ENCODE results near the gene SLC45A1. TPM values are rescaled to one million over a fixed set of nuclear protein-coding genes. Genes with fewer than 3 reads are reported as not detected.

SLC45A1 gene
- total and polyA plus RNA-seq, 2 donors, result 0.09 to 1.4 TPM

DNA sequence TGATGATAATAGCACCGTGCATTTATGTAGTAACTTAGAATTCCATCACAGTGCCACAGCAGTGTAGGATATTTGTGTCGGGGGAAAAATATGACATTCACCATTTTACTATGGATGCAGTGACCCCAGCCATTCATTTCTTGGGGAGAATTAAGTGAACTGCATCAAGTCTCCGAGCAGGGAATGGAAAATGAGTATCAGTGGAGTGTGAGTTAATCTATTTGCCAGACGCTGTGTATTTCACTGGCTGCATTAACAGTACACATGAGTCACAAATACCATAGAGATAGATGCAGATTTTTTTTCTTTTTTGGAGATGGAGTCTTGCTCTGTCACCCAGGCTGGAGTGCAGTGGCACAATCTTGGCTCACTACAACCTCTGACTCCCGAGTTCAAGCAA, 33.8 kb upstream of the SLC45A1 start:
- WGBS, result 92% methylated on average over 5 of the region's 5 CpGs
- Histone ChIP-seq H3K27ac (ENCODE audit: low read depth in 1 of 2, low read length in 1 of 2) (no peak overlapping the region), H3K4me3 (ENCODE audit: low read length in 2 of 2) (no peak overlapping the region), H3K27me3 (ENCODE audit: control insufficient read depth in 2 of 2, insufficient read depth in 1 of 2, low read length in 1 of 2) (peaks cover 2 to 7% of the 10 kb centered on the region in 2 donors), H3K9me3 (ENCODE audit: control insufficient read depth in 2 of 2, insufficient read depth in 1 of 2, low read length in 1 of 2) (no peaks in the 10 kb centered on the region), H3K4me1 (ENCODE audit: control insufficient read depth in 2 of 2, insufficient read depth in 2 of 2, low read length in 2 of 2) (no peaks in the 10 kb centered on the region), H3K36me3 (ENCODE audit: control insufficient read depth in 2 of 2, insufficient read depth in 2 of 2, low read length in 1 of 2) (no peaks in the 10 kb centered on the region)
- no peak for DNase-seq (ENCODE audit: low read depth in 6 of 9, low spot score in 9 of 9)

DNA sequence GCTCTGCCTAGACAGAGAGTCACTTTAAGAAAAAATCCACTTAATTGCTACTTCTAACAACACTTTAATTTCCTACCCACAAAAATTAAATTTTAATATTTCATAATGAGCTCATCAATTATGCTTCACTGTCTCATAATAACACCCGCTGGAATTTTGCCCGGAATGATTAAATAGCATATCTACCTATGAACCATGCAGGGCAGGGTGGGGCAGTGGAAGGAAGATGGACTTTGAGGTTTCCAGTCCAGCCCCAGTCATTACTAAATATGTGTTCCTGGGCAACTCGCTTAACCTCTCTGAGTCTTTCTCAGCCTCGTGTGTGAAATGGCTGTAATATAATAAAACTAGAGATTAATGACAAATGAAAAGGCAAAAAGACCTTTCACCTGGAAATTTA, 32.8 kb upstream of the SLC45A1 start:
- Histone ChIP-seq H3K4me1 (ENCODE audit: control insufficient read depth in 2 of 2, insufficient read depth in 2 of 2, low read length in 2 of 2) (no peaks in the 10 kb centered on the region), H3K36me3 (ENCODE audit: control insufficient read depth in 2 of 2, insufficient read depth in 2 of 2, low read length in 1 of 2) (no peaks in the 10 kb centered on the region), H3K9me3 (ENCODE audit: control insufficient read depth in 2 of 2, insufficient read depth in 1 of 2, low read length in 1 of 2) (no peaks in the 10 kb centered on the region), H3K27ac (ENCODE audit: low read depth in 1 of 2, low read length in 1 of 2) (no peak overlapping the region), H3K27me3 (ENCODE audit: control insufficient read depth in 2 of 2, insufficient read depth in 1 of 2, low read length in 1 of 2) (peaks cover 2 to 7% of the 10 kb centered on the region in 2 donors), H3K4me3 (ENCODE audit: low read length in 2 of 2) (no peak overlapping the region)
- DNase-seq (ENCODE audit: low read depth in 6 of 9, low spot score in 9 of 9), result no peak
- 92% methylated on average over 4 of the region's 4 CpGs for WGBS

DNA sequence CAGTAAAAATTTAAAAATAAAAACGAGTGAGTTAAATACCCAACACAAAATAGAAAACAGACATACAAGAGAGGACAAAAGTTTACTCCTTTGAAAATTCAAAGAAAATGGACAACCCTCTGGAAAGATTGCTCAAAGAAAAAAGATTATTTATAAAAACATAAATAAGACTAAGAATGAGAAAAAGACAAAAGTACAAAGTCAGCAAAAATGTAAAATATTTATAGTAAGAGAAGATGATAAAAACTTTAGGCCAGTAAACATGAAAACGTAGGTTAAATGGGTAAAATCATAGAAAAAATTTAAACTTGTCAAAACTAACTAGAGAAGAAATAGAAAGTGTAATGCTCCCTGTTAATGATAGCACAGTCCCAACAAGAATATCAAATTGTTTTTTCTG, 31.9 kb upstream of the SLC45A1 start:
- no peak overlapping the region for H3K4me3 ChIP-seq (ENCODE audit: low read length in 2 of 2)
- 91% methylated on average over 2 of the region's 2 CpGs for WGBS
- no peaks in the 10 kb centered on the region for H3K9me3 ChIP-seq (ENCODE audit: control insufficient read depth in 2 of 2, insufficient read depth in 1 of 2, low read length in 1 of 2)
- peaks cover 2 to 7% of the 10 kb centered on the region in 2 donors for H3K27me3 ChIP-seq (ENCODE audit: control insufficient read depth in 2 of 2, insufficient read depth in 1 of 2, low read length in 1 of 2)
- H3K36me3 ChIP-seq (ENCODE audit: control insufficient read depth in 2 of 2, insufficient read depth in 2 of 2, low read length in 1 of 2), result no peaks in the 10 kb centered on the region
- no peak for DNase-seq (ENCODE audit: low read depth in 6 of 9, low spot score in 9 of 9)
- H3K27ac ChIP-seq (ENCODE audit: low read depth in 1 of 2, low read length in 1 of 2), result no peak overlapping the region
- no peaks in the 10 kb centered on the region for H3K4me1 ChIP-seq (ENCODE audit: control insufficient read depth in 2 of 2, insufficient read depth in 2 of 2, low read length in 2 of 2)

DNA sequence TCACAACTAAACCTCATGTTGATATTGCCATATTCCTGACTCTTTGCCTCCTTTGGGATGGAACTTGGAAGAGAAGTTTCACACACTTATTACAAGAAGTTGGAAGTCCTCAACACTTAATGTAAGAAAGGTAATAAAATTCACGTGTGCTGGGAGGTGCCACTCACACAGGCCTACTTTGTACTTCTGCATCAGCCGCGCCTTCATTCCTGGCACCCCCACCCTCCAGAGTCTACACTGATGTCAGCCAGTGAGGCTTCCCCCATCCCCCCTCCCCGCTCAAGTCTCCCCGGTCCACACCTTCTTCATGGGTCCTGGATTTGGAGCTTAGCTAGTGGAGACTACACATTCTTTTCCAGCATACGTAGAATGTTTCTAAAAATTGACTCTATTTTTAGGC, 24.8 kb upstream of the SLC45A1 start:
- H3K27ac ChIP-seq (ENCODE audit: low read depth in 1 of 2, low read length in 1 of 2), result no peak overlapping the region
- WGBS, result 98% methylated on average over 6 of the region's 6 CpGs
- no peaks in the 10 kb centered on the region for H3K9me3 ChIP-seq (ENCODE audit: control insufficient read depth in 2 of 2, insufficient read depth in 1 of 2, low read length in 1 of 2)
- no peaks in the 10 kb centered on the region for H3K27me3 ChIP-seq (ENCODE audit: control insufficient read depth in 2 of 2, insufficient read depth in 1 of 2, low read length in 1 of 2)
- H3K36me3 ChIP-seq (ENCODE audit: control insufficient read depth in 2 of 2, insufficient read depth in 2 of 2, low read length in 1 of 2), result no peaks in the 10 kb centered on the region
- no peak overlapping the region for H3K4me3 ChIP-seq (ENCODE audit: low read length in 2 of 2)
- no peak for DNase-seq (ENCODE audit: low read depth in 6 of 9, low spot score in 9 of 9)
- no peaks in the 10 kb centered on the region for H3K4me1 ChIP-seq (ENCODE audit: control insufficient read depth in 2 of 2, insufficient read depth in 2 of 2, low read length in 2 of 2)

DNA sequence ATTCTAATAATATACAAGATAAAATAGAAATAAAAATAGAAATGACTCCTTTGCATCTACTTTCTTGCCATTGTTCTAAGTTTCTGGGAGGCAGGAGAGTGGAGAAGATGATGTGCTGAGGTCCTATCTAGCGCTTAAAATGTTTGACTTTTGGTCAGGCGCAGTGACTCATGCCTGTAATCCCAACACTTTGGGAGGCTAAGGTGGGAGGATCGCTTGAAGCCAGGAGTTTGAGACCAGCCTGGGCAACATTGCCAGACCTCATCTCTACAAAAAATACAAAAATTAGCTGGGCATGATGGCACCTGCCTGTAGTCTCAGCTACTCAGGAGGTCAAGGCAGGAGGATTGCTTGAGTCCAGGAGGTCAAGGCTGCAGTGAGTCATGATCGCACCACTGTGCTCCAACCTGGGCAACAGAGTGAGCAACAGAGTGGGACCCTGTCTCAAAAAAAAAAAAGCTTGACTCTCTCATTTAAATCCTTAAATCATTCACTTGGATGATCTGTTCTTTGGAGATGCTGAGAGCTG, 24.2 kb upstream of the SLC45A1 start:
- no peaks in the 10 kb centered on the region for H3K4me1 ChIP-seq (ENCODE audit: control insufficient read depth in 2 of 2, insufficient read depth in 2 of 2, low read length in 2 of 2)
- H3K9me3 ChIP-seq (ENCODE audit: control insufficient read depth in 2 of 2, insufficient read depth in 1 of 2, low read length in 1 of 2), result no peaks in the 10 kb centered on the region
- H3K36me3 ChIP-seq (ENCODE audit: control insufficient read depth in 2 of 2, insufficient read depth in 2 of 2, low read length in 1 of 2), result no peaks in the 10 kb centered on the region
- no peaks in the 10 kb centered on the region for H3K27me3 ChIP-seq (ENCODE audit: control insufficient read depth in 2 of 2, insufficient read depth in 1 of 2, low read length in 1 of 2)
- DNase-seq (ENCODE audit: low read depth in 6 of 9, low spot score in 9 of 9), result no peak
- no peak overlapping the region for H3K4me3 ChIP-seq (ENCODE audit: low read length in 2 of 2)
- WGBS, result 98% methylated on average over 4 of the region's 4 CpGs
- no peak overlapping the region for H3K27ac ChIP-seq (ENCODE audit: low read depth in 1 of 2, low read length in 1 of 2)

DNA sequence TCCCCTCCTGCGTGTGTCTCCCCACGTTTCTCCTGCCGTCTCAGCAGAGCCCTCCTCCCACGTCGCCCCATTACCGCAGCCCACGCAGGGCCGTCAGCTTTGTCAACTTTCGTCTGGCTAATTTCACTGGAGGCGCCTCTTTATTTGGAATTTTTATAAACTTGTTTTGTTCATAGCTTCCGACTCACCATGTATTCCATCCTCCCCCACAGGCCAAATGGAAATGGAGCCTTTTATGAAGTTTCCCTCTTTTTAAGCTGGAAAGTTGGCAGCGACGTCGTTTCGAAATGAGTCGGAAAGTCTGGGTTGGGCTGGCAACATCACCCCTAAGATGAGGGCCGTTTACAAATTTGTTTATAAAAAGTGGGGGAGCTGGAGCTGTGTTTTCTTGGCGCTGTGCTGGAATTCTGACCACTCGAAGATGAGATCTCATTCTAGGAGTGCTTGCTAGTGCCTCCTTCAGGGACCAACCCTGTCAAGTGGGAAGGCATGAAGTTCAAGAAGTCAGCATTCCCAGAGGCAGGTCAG, 23.7 kb upstream of the SLC45A1 start:
- Histone ChIP-seq H3K4me3 (ENCODE audit: low read length in 2 of 2) (no peak overlapping the region), H3K9me3 (ENCODE audit: control insufficient read depth in 2 of 2, insufficient read depth in 1 of 2, low read length in 1 of 2) (no peaks in the 10 kb centered on the region)
- WGBS, result 94% methylated on average over 19 of the region's 19 CpGs

DNA sequence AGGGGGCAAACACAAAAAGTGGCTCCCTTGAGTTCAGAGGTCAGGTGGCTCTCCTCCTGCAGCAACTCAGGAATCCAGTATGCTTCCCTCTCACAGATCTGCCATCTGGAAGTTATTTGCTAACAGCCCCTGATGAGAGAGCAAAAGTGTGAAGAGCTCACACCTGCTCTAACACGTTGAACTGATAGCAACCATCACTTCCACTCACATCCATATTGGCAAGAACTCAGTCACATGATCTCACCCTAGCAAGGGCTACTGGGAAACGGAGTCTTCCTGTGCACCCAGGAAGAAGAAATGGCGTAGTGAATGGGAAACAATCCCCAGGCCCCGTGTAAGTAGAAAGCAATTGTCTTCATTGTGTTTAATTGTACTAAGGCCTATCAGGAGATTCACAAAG, 20.7 kb upstream of the SLC45A1 start:
- no peaks in the 10 kb centered on the region for H3K27me3 ChIP-seq (ENCODE audit: control insufficient read depth in 2 of 2, insufficient read depth in 1 of 2, low read length in 1 of 2)
- 89% methylated on average over 4 of the region's 4 CpGs for WGBS
- H3K9me3 ChIP-seq (ENCODE audit: control insufficient read depth in 2 of 2, insufficient read depth in 1 of 2, low read length in 1 of 2), result no peaks in the 10 kb centered on the region
- H3K27ac ChIP-seq (ENCODE audit: low read depth in 1 of 2, low read length in 1 of 2), result no peak overlapping the region
- H3K36me3 ChIP-seq (ENCODE audit: control insufficient read depth in 2 of 2, insufficient read depth in 2 of 2, low read length in 1 of 2), result no peaks in the 10 kb centered on the region
- no peak overlapping the region for H3K4me3 ChIP-seq (ENCODE audit: low read length in 2 of 2)
- H3K4me1 ChIP-seq (ENCODE audit: control insufficient read depth in 2 of 2, insufficient read depth in 2 of 2, low read length in 2 of 2), result no peaks in the 10 kb centered on the region
- no peak for DNase-seq (ENCODE audit: low read depth in 6 of 9, low spot score in 9 of 9)

More for the DNA sequence above, 23.7 kb upstream of the SLC45A1 start:
- no peak overlapping the region for H3K27ac ChIP-seq (ENCODE audit: low read depth in 1 of 2, low read length in 1 of 2)
- no peaks in the 10 kb centered on the region for H3K36me3 ChIP-seq (ENCODE audit: control insufficient read depth in 2 of 2, insufficient read depth in 2 of 2, low read length in 1 of 2)
- H3K4me1 ChIP-seq (ENCODE audit: control insufficient read depth in 2 of 2, insufficient read depth in 2 of 2, low read length in 2 of 2), result no peaks in the 10 kb centered on the region
- no peaks in the 10 kb centered on the region for H3K27me3 ChIP-seq (ENCODE audit: control insufficient read depth in 2 of 2, insufficient read depth in 1 of 2, low read length in 1 of 2)
- no peak for DNase-seq (ENCODE audit: low read depth in 6 of 9, low spot score in 9 of 9)

DNA sequence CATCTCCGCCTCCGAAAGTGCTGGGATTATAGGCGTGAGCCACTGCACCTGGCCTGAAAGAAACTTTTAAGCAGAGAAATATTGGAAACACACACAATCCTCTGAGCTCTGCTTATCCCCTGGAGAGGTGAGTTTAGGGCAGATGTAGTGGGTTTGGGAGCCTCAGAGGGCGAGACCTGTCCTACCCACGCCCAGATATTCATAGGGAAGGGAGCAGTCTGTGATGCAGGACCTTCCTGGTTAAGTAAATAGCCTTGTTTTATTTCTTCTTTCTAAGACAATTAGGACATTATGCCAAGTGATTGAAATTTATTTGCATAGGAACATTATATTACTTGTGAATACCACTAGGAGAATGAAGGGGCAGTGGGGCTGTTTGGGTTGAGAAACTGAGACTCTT, 18.0 kb upstream of the SLC45A1 start:
- no peak overlapping the region for H3K27ac ChIP-seq (ENCODE audit: low read depth in 1 of 2, low read length in 1 of 2)
- no peaks in the 10 kb centered on the region for H3K4me1 ChIP-seq (ENCODE audit: control insufficient read depth in 2 of 2, insufficient read depth in 2 of 2, low read length in 2 of 2)
- no peak for DNase-seq (ENCODE audit: low read depth in 6 of 9, low spot score in 9 of 9)
- H3K4me3 ChIP-seq (ENCODE audit: low read length in 2 of 2), result no peak overlapping the region
- no peaks in the 10 kb centered on the region for H3K27me3 ChIP-seq (ENCODE audit: control insufficient read depth in 2 of 2, insufficient read depth in 1 of 2, low read length in 1 of 2)
- 96% methylated on average over 5 of the region's 5 CpGs for WGBS
- no peaks in the 10 kb centered on the region for H3K9me3 ChIP-seq (ENCODE audit: control insufficient read depth in 2 of 2, insufficient read depth in 1 of 2, low read length in 1 of 2)
- H3K36me3 ChIP-seq (ENCODE audit: control insufficient read depth in 2 of 2, insufficient read depth in 2 of 2, low read length in 1 of 2), result no peaks in the 10 kb centered on the region

DNA sequence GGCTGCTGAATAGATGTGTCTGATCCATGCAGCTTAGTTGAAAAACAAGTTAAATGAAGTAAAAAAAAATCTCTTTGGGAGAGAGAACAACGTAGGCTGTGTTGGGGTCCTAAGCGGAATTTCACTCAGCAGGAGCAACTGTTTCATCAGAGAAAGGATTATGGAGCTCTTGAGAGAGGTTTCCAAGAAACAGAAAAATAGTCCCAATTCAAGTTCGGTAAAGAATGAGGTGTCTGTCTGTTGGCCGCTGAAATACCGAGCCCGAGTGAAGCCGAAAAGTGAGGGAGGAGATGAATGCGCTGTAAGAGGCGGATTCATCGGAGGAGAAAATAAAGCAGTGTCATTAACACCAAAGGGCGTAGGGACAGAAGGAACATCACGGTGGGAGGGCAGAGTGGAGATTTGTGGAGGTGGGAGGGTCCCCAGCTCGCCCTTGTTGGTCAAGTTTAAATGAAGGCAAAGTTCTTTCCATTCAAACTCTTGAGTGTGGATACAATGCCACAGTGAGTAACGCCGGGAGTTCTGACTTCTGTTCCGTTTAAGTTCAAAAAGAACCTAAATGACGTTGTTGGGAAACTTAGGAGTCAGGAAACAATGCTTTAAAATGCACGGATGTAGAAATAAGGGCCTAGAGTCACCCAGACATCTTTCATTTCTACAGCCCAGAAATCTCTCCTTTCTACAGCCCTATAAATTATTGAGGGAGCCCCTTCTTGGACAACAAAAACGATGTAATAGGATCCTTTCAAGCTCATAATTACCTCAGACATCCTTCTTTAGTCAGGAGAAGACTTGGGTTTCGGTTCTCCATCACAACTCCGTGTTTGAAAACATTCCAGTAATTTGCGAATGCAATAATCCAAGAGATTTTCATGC, 15.6 kb upstream of the SLC45A1 start:
- H3K4me3 ChIP-seq (ENCODE audit: low read length in 2 of 2), result no peak overlapping the region
- no peak overlapping the region for H3K27ac ChIP-seq (ENCODE audit: low read depth in 1 of 2, low read length in 1 of 2)
- no peaks in the 10 kb centered on the region for H3K9me3 ChIP-seq (ENCODE audit: control insufficient read depth in 2 of 2, insufficient read depth in 1 of 2, low read length in 1 of 2)
- no peaks in the 10 kb centered on the region for H3K27me3 ChIP-seq (ENCODE audit: control insufficient read depth in 2 of 2, insufficient read depth in 1 of 2, low read length in 1 of 2)
- 78% methylated on average over 22 of the region's 22 CpGs for WGBS
- H3K4me1 ChIP-seq (ENCODE audit: control insufficient read depth in 2 of 2, insufficient read depth in 2 of 2, low read length in 2 of 2), result no peaks in the 10 kb centered on the region
- H3K36me3 ChIP-seq (ENCODE audit: control insufficient read depth in 2 of 2, insufficient read depth in 2 of 2, low read length in 1 of 2), result no peaks in the 10 kb centered on the region
- DNase-seq (ENCODE audit: low read depth in 6 of 9, low spot score in 9 of 9), result no peak
